ENCODE data around the gene PIR. TPM values are rescaled to one million over a fixed set of nuclear protein-coding genes. Genes with fewer than 3 reads are reported as not detected.

The PIR gene
- total RNA-seq, 1 donor from 2014 or later: 19.8 TPM

- H3K27me3 ChIP-seq (ENCODE audit: low read depth): no peaks in the 10 kb centered on the region
- H3K36me3 ChIP-seq: no peaks in the 10 kb centered on the region
- no peaks in the 10 kb centered on the region for H3K9me3 ChIP-seq
- H3K4me3 ChIP-seq: peak overlapping the region; percentile 19
- TF ChIP-seq, protein P1, sequence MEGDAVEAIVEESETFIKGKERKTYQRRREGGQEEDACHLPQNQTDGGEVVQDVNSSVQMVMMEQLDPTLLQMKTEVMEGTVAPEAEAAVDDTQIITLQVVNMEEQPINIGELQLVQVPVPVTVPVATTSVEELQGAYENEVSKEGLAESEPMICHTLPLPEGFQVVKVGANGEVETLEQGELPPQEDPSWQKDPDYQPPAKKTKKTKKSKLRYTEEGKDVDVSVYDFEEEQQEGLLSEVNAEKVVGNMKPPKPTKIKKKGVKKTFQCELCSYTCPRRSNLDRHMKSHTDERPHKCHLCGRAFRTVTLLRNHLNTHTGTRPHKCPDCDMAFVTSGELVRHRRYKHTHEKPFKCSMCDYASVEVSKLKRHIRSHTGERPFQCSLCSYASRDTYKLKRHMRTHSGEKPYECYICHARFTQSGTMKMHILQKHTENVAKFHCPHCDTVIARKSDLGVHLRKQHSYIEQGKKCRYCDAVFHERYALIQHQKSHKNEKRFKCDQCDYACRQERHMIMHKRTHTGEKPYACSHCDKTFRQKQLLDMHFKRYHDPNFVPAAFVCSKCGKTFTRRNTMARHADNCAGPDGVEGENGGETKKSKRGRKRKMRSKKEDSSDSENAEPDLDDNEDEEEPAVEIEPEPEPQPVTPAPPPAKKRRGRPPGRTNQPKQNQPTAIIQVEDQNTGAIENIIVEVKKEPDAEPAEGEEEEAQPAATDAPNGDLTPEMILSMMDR (IDR thresholded peaks at IDR 0.05): no peak
- ATAC-seq (no peak), DNase-seq (no peak)
- H3K4me1 ChIP-seq: no peaks in the 10 kb centered on the region
- H3K27ac ChIP-seq: no peak overlapping the region
- intact Hi-C loops (cut with DNase I): no loop called here
Observed at GRCh38 chrX:15382813-15383212, 110.3 kb downstream of the PIR start.

DNA sequence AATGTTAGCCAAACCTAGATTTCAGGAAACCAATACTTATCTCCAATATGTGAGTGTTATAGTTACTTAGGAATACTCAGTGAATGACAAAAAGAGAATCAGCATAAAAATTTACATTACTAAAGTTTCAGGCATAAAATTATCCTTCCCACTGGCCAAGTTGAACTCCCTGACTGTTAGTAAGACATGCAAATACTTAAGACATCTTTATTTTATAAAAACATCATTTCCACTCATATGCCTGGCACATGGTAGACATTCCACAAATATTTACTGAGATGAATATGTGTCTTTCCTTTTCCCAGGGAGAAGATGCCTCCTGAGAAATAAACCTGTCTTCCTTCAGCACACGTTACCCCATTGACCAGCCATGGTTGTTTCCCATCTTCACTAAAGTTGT is 116.2 kb downstream of the PIR start:
- H3K9me3 ChIP-seq: no peaks in the 10 kb centered on the region
- H3K4me1 ChIP-seq: no peaks in the 10 kb centered on the region
- TF ChIP-seq, protein P1 (IDR thresholded peaks at IDR 0.05): no peak
- ATAC-seq (no peak), DNase-seq (no peak)
- H3K27me3 ChIP-seq (ENCODE audit: low read depth): no peaks in the 10 kb centered on the region
- intact Hi-C loops (cut with DNase I): no loop called here
- no peaks in the 10 kb centered on the region for H3K36me3 ChIP-seq
- no peak overlapping the region for H3K4me3 ChIP-seq
- no peak overlapping the region for H3K27ac ChIP-seq

DNA sequence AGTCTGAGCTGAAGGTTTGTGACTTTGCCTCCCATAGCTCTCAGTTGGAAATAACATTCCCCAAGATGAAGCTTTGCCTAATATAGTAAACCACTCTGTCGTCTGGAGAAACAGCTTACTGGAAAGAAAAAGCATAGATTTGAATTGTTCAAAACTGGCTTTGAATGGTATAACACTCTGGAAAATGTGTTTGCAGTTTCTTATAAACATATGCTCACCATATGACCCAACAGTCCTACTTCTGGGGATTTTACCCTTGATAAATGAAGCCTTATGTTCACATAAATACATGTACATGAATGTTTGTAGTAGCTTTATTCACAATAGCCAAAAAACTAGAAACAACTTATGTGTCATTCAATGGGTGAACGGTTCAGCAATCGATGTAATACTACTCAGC is 119.2 kb downstream of the PIR start:
- Histone ChIP-seq H3K27ac (no peak overlapping the region), H3K27me3 (ENCODE audit: low read depth) (no peaks in the 10 kb centered on the region), H3K4me1 (no peaks in the 10 kb centered on the region), H3K36me3 (no peaks in the 10 kb centered on the region), H3K9me3 (no peaks in the 10 kb centered on the region), H3K4me3 (no peak overlapping the region)
- intact Hi-C loops (cut with DNase I): no loop called here
- TF ChIP-seq, protein P1 (IDR thresholded peaks at IDR 0.05): no peak
- DNase-seq: no peak
- ATAC-seq: no peak

DNA sequence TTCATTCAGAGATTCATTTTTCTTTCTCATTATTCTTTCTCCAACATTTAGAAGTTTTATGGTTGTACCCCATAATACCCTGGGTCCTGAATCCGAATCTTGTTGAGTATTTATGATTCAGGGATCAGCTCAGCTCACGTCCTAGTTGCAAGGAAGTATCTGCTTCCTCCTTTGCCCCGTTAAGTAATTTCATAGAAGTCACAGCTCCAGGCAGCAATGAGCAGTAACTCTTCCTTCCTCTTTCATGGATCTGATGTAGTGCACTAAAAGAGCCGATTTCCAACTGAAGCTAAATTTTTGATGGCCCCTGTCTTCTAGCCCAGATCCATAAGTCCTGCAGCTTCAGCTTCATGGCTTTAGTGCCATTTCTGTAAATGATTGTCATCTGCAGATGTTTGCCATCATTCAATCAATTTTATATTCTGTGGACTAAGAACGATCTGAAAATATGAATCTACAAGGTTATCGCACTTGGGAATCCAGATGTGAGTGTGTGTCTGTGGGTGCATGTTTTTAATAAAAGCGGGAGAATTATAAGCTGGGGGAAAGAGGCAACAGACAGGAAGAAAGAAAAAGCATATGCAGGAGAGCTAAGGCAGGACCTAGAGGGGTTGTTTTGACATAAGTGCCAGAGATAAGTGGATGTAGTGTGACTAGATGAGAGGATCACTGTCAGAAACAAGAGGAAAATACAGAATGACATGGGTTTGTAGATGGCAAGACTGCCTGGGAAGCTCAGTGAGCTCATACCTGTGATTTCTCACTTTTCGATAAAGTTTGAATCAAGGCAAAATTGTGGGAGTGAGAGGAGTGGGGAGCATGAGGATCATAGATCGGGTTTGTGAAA is 126.4 kb downstream of the PIR start:
- no peaks in the 10 kb centered on the region for H3K36me3 ChIP-seq
- DNase-seq: no peak
- no peak overlapping the region for H3K4me3 ChIP-seq
- H3K9me3 ChIP-seq: no peaks in the 10 kb centered on the region
- TF ChIP-seq, protein P1 (IDR thresholded peaks at IDR 0.05): no peak
- H3K27ac ChIP-seq: no peak overlapping the region
- no peak for ATAC-seq
- H3K4me1 ChIP-seq: no peaks in the 10 kb centered on the region
- H3K27me3 ChIP-seq (ENCODE audit: low read depth): no peaks in the 10 kb centered on the region
- intact Hi-C loops (cut with DNase I): no loop called here

- ATAC-seq: no peak
- intact Hi-C loops (cut with DNase I): no loop called here
- TF ChIP-seq, protein P1 (IDR thresholded peaks at IDR 0.05): no peak
- Histone ChIP-seq H3K4me1 (no peaks in the 10 kb centered on the region), H3K27me3 (ENCODE audit: low read depth) (no peaks in the 10 kb centered on the region), H3K4me3 (no peak overlapping the region), H3K27ac (no peak overlapping the region), H3K36me3 (no peaks in the 10 kb centered on the region), H3K9me3 (no peaks in the 10 kb centered on the region)
- DNase-seq: no peak
Observed at GRCh38 chrX:15359701-15360100, 133.4 kb downstream of the PIR start.

Data from lower lobe of right lung (tissue), 2 donors.